Stimulated activated CD8-positive, alpha-beta memory T cell treated with anti-CD3 and anti-CD28 coated beads, Interleukin-4, amount 100 ng/mL, for 1 hour (primary cell): Measurements from ENCODE around the gene ECE2.
A peak's percentile ranks its signal among the peaks of the same experiment; 100 is the strongest.

ENCODE experiments used
- DNase-seq, 2 donors: peaks; one replicate each; pipeline ENCODE4 v3.0.0-alpha.2; 2020; ENCODE audit warnings: low read depth in 2 of 2, low spot score in 1 of 2

ECE2 gene

GRCh38 chr3:184311633-184312032 lies 35.8 kb downstream of the ECE2 start:
- no peak for DNase-seq

GRCh38 chr3:184314363-184314699 lies 38.5 kb downstream of the ECE2 start, which contains the start of gene EIF4G1:
Gene EIF4G1 (plus strand): TSS chr3:184314606. CDS start chr3:184315797, 1,191 bp downstream.
- DNase-seq: peak; percentile 84 to 88

GRCh38 chr3:184314700-184315542 lies 39.1 kb downstream of the ECE2 start:
- DNase-seq: peak in 1 of 2 donors; percentile 45

GRCh38 chr3:184315543-184315867 lies 39.7 kb downstream of the ECE2 start:
- no peak for DNase-seq

- DNase-seq: no peak
Observed at GRCh38 chr3:184315871-184316661, 40.2 kb downstream of the ECE2 start.

- no peak for DNase-seq
Observed at GRCh38 chr3:184316792-184317191, 41.0 kb downstream of the ECE2 start.

- no peak for DNase-seq
Observed at GRCh38 chr3:184317201-184317600, 41.4 kb downstream of the ECE2 start.

- DNase-seq: no peak
Observed at GRCh38 chr3:184320104-184320445, 44.3 kb downstream of the ECE2 start.

GRCh38 chr3:184321666-184322065 lies 45.8 kb downstream of the ECE2 start:
- no peak for DNase-seq

- no peak for DNase-seq
Observed at GRCh38 chr3:184322731-184323487, 47.1 kb downstream of the ECE2 start.

GRCh38 chr3:184323696-184324095 lies 47.9 kb downstream of the ECE2 start:
- no peak for DNase-seq

- DNase-seq: no peak
Observed at GRCh38 chr3:184325269-184325668, 49.4 kb downstream of the ECE2 start.

- DNase-seq: no peak
Observed at GRCh38 chr3:184325715-184326369, 50.0 kb downstream of the ECE2 start.

GRCh38 chr3:184327171-184327570 lies 51.3 kb downstream of the ECE2 start:
- no peak for DNase-seq

GRCh38 chr3:184328516-184328915 lies 52.7 kb downstream of the ECE2 start:
- DNase-seq: no peak

- DNase-seq: no peak
Observed at GRCh38 chr3:184332370-184333090, 56.7 kb downstream of the ECE2 start.

GRCh38 chr3:184333190-184333589 lies 57.4 kb downstream of the ECE2 start:
- DNase-seq: no peak

GRCh38 chr3:184333700-184334099 lies 57.9 kb downstream of the ECE2 start:
- no peak for DNase-seq

- DNase-seq: no peak
Observed at GRCh38 chr3:184334470-184335158, 58.8 kb downstream of the ECE2 start.

GRCh38 chr3:184335291-184335660 lies 59.5 kb downstream of the ECE2 start:
- no peak for DNase-seq
